Measurements from ENCODE around the gene CYB5RL.

Gene CYB5RL

DNA sequence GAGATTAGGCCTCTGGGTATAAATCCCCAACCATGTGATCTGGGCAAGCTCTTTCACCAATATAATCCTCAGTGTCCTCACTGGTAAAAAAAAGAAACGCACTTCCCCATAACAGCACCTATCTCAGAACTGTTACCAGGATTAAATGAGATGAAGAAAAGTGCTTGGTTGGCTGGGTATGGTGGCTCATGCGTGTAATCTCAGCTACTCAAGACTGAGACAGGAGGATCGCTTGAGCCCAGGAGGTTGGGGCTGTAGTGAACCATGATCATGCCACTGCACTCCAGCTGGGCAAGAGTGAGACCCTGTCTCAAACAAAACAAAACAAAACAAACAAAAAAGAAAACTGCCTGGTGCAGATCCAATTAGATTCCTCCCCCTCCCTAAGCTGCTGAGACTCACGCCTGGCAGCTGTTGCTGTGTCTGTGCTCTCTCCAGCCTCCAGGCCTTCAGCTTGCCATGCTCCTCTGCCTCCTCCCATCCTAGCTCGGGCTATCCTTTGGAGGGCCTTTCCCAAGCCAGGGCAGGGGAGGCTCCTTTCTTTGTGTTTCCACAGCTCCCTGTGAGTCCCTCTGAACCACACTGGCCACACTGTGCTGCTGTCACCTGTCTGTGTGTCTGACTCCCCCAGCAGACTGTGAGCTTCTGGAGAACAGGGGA, 19.0 kb downstream of the CYB5RL start:
- TF ChIP-seq, protein P1, sequence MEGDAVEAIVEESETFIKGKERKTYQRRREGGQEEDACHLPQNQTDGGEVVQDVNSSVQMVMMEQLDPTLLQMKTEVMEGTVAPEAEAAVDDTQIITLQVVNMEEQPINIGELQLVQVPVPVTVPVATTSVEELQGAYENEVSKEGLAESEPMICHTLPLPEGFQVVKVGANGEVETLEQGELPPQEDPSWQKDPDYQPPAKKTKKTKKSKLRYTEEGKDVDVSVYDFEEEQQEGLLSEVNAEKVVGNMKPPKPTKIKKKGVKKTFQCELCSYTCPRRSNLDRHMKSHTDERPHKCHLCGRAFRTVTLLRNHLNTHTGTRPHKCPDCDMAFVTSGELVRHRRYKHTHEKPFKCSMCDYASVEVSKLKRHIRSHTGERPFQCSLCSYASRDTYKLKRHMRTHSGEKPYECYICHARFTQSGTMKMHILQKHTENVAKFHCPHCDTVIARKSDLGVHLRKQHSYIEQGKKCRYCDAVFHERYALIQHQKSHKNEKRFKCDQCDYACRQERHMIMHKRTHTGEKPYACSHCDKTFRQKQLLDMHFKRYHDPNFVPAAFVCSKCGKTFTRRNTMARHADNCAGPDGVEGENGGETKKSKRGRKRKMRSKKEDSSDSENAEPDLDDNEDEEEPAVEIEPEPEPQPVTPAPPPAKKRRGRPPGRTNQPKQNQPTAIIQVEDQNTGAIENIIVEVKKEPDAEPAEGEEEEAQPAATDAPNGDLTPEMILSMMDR (IDR thresholded peaks at IDR 0.05; ENCODE audit: borderline replicate concordance, extremely low read depth, low read length, poor library complexity, severe bottlenecking), result no peak
- TF ChIP-seq EZH2 (IDR thresholded peaks at IDR 0.05; ENCODE audit: borderline replicate concordance, low read depth, low read length, severe bottlenecking), result no peak
- no peaks in the 10 kb centered on the region for H3K9me3 ChIP-seq (ENCODE audit: insufficient read depth, low read length, severe bottlenecking)
- no peaks in the 10 kb centered on the region for H3K27me3 ChIP-seq (ENCODE audit: insufficient read depth, low read length, poor library complexity)
- no peak for DNase-seq
- H2AFZ ChIP-seq (ENCODE audit: low read depth, low read length), result no peak overlapping the region
- H3K4me1 ChIP-seq (ENCODE audit: insufficient read depth, low read length), result no peaks in the 10 kb centered on the region
- no peak overlapping the region for H3K27ac ChIP-seq (ENCODE audit: low read length)
- H3K36me3 ChIP-seq (ENCODE audit: insufficient read depth, low read length), result peaks cover 5% of the 10 kb centered on the region; the same call in 1 of the 2 replicates
- no peak overlapping the region for H3K4me3 ChIP-seq (ENCODE audit: low read depth in 1 of 2, low read length in 2 of 2)
- no peak for ATAC-seq (ENCODE audit: insufficient read depth, low read depth)
- no peaks in the 10 kb centered on the region for H3K79me2 ChIP-seq (ENCODE audit: insufficient read depth, low read length)
- no peak overlapping the region for H3K4me2 ChIP-seq (ENCODE audit: insufficient read depth, low read length)
- H4K20me1 ChIP-seq (ENCODE audit: insufficient read depth, low read length), result no peaks in the 10 kb centered on the region
- no peak overlapping the region for H3K9ac ChIP-seq (ENCODE audit: low read depth, low read length)

DNA sequence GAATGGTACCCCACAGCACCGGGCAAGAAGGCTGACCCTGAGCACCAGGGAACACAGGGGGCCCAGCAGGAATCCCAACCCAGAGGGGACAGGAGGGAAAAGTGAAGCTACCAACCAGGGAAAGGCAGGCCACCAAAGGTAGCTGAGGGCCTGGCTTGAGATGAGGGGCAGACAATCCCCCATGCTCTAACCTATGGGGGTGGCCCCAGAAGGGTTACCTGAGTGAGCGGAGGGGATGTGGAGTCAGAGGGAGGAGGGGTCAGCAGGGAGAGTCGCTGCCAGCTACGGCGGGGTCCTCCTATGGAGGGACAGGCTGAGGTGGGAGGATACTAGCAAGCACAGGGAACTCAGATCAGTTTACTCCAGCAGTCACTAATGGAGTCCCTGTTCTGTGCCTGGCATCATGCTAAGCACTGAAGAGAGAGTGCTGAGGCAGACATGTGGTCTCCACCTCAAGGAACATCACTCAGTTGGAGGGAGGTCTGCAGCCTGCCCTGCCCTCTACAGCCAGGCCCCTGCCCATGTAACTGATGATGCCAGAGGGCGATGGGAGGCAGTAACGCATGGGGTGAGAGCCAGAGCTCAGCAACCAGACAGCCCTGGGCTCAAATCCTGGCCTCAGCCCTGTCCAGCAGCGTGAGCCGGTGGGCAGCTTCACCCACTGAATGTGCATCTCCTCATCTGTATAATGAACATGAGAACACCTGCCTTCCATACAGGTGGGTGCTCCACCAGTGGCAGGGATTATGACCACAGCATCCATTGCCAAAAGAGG, 21.3 kb downstream of the CYB5RL start:
- Histone ChIP-seq H2AFZ (ENCODE audit: low read depth, low read length) (no peak overlapping the region), H3K79me2 (ENCODE audit: insufficient read depth, low read length) (no peaks in the 10 kb centered on the region), H3K4me3 (ENCODE audit: low read depth in 1 of 2, low read length in 2 of 2) (no peak overlapping the region), H3K9me3 (ENCODE audit: insufficient read depth, low read length, severe bottlenecking) (no peaks in the 10 kb centered on the region), H3K4me2 (ENCODE audit: insufficient read depth, low read length) (no peak overlapping the region), H3K27ac (ENCODE audit: low read length) (no peak overlapping the region), H4K20me1 (ENCODE audit: insufficient read depth, low read length) (no peaks in the 10 kb centered on the region), H3K9ac (ENCODE audit: low read depth, low read length) (no peak overlapping the region), H3K27me3 (ENCODE audit: insufficient read depth, low read length, poor library complexity) (no peaks in the 10 kb centered on the region), H3K36me3 (ENCODE audit: insufficient read depth, low read length) (peaks cover 12% of the 10 kb centered on the region; the same call in 1 of the 2 replicates), H3K4me1 (ENCODE audit: insufficient read depth, low read length) (no peaks in the 10 kb centered on the region)
- TF ChIP-seq, protein P1 (IDR thresholded peaks at IDR 0.05; ENCODE audit: borderline replicate concordance, extremely low read depth, low read length, poor library complexity, severe bottlenecking), result no peak
- no peak for TF ChIP-seq EZH2 (IDR thresholded peaks at IDR 0.05; ENCODE audit: borderline replicate concordance, low read depth, low read length, severe bottlenecking)
- no peak for DNase-seq
- ATAC-seq (ENCODE audit: insufficient read depth, low read depth), result no peak

DNA sequence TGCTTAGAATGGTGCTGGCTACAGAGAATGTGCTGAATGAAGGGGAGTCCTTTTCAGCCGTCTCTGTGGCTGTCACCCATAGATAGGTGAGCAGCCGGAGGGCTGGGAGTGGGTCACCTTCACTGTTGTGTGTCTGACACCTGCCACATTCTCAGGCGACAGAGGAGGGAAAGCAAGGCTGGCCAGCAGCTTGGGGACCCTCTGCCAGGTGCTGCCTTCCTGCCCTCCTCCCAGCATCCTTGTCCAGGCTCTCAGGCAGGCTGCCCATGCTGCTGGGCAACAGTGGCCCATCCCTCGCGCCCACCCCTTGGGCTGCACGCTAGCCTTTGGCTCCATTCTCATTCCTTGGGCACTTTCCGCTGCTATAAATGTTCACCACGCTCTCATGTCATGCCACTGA, 22.1 kb downstream of the CYB5RL start:
- Histone ChIP-seq H3K27me3 (ENCODE audit: insufficient read depth, low read length, poor library complexity) (no peaks in the 10 kb centered on the region), H4K20me1 (ENCODE audit: insufficient read depth, low read length) (no peaks in the 10 kb centered on the region), H3K4me1 (ENCODE audit: insufficient read depth, low read length) (no peaks in the 10 kb centered on the region), H3K79me2 (ENCODE audit: insufficient read depth, low read length) (no peaks in the 10 kb centered on the region), H3K9me3 (ENCODE audit: insufficient read depth, low read length, severe bottlenecking) (no peaks in the 10 kb centered on the region), H3K9ac (ENCODE audit: low read depth, low read length) (no peak overlapping the region), H3K27ac (ENCODE audit: low read length) (no peak overlapping the region), H2AFZ (ENCODE audit: low read depth, low read length) (no peak overlapping the region), H3K36me3 (ENCODE audit: insufficient read depth, low read length) (peaks cover 12% of the 10 kb centered on the region; the same call in 1 of the 2 replicates), H3K4me3 (ENCODE audit: low read depth in 1 of 2, low read length in 2 of 2) (no peak overlapping the region), H3K4me2 (ENCODE audit: insufficient read depth, low read length) (no peak overlapping the region)
- ATAC-seq (ENCODE audit: insufficient read depth, low read depth) (no peak), DNase-seq (no peak)
- TF ChIP-seq, protein P1 (IDR thresholded peaks at IDR 0.05; ENCODE audit: borderline replicate concordance, extremely low read depth, low read length, poor library complexity, severe bottlenecking), result no peak
- TF ChIP-seq EZH2 (IDR thresholded peaks at IDR 0.05; ENCODE audit: borderline replicate concordance, low read depth, low read length, severe bottlenecking), result no peak
